ENCODE data around the gene KCNG1.

GRCh38 chr20:51070621-51071020 lies 47.7 kb upstream of the KCNG1 start:
- TF ChIP-seq CTCF (conservative IDR thresholded peaks at IDR 0.05; ENCODE audit: low read depth in 2 of 2) (peak; percentile 10 to 47; a peak in 2 of 4 replicates), POLR2AphosphoS5 (IDR thresholded peaks at IDR 0.05; ENCODE audit: low read depth) (no peak), EZH2phosphoT487 (IDR thresholded peaks at IDR 0.05; ENCODE audit: unreplicated experiment) (no peak), EZH2 (IDR thresholded peaks at IDR 0.05; ENCODE audit: low read depth, unreplicated experiment) (no peak), REST (IDR thresholded peaks at IDR 0.05; ENCODE audit: unreplicated experiment) (no peak), ZNF331 (CRISPR knock-in tag; IDR thresholded peaks at IDR 0.05; ENCODE audit: low read depth) (no peak), NANOG (IDR thresholded peaks at IDR 0.05; ENCODE audit: borderline replicate concordance) (no peak), STAT1 (IDR thresholded peaks at IDR 0.05; ENCODE audit: unreplicated experiment) (no peak), ZNF114 (CRISPR knock-in tag; IDR thresholded peaks at IDR 0.05) (no peak), ETS1 (IDR thresholded peaks at IDR 0.05) (no peak)
